Ovary (tissue), 3 donors: ENCODE data around the gene ELP4.

ENCODE experiments used
- CTCF ChIP-seq, 3 donors: fragments of 450-650 bp in 2 of 3; fragments of 200-600 bp in 1 of 3; IDR thresholded peaks; one replicate each; pipeline versions ENCODE4 v1.5.1 to v1.8.0; 2016 to 2022; ENCODE audit warnings: antibody characterized with exemption in 3 of 3, mild to moderate bottlenecking in 1 of 3
- POLR2A ChIP-seq: fragments of 450-650 bp; IDR thresholded peaks from one replicate; pipeline ENCODE4 v1.6.1; 2017; ENCODE audit warnings: antibody characterized with exemption, mild to moderate bottlenecking, moderate library complexity
- donor health status: DM: no; HTN: no; CAD: no.

GRCh38 chr11:31821766-31822165 is 312.2 kb downstream of the ELP4 start:
- no peak for TF ChIP-seq CTCF (IDR thresholded peaks at IDR 0.05)
- TF ChIP-seq POLR2A, result no peak
